ENCODE data around the gene TMEM248.
"Not testable (repeated sequence)": the region's sequence is repeated elsewhere in the genome, so short reads cannot be mapped to it uniquely, and the experiment has no call there.

DNA sequence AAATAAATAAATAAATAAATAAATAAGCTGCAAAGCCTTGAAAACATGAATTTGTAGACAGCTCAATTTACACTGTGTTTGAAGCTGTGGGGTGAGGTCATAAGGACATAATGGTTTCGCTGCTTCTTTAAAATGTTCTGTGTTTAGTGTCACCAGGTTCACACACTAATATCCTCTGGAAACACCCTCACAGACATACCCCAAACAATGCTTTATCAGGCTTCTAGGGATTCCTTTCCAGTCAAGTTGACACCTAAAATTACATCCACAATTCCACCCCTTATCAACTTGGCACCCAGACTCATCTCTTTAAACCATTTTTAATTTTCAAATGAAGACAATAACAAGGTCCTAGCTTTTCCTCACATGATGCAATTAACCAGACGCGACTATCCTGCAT, 68.5 kb downstream of the TMEM248 start:
- TF ChIP-seq, protein P1, sequence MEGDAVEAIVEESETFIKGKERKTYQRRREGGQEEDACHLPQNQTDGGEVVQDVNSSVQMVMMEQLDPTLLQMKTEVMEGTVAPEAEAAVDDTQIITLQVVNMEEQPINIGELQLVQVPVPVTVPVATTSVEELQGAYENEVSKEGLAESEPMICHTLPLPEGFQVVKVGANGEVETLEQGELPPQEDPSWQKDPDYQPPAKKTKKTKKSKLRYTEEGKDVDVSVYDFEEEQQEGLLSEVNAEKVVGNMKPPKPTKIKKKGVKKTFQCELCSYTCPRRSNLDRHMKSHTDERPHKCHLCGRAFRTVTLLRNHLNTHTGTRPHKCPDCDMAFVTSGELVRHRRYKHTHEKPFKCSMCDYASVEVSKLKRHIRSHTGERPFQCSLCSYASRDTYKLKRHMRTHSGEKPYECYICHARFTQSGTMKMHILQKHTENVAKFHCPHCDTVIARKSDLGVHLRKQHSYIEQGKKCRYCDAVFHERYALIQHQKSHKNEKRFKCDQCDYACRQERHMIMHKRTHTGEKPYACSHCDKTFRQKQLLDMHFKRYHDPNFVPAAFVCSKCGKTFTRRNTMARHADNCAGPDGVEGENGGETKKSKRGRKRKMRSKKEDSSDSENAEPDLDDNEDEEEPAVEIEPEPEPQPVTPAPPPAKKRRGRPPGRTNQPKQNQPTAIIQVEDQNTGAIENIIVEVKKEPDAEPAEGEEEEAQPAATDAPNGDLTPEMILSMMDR (IDR thresholded peaks at IDR 0.05), result not testable (repeated sequence)
- not testable (repeated sequence) for TF ChIP-seq POLR2A, POLR2AphosphoS5 (IDR thresholded peaks at IDR 0.05)
